ENCODE data around the gene CCDC178.

Gene CCDC178

DNA sequence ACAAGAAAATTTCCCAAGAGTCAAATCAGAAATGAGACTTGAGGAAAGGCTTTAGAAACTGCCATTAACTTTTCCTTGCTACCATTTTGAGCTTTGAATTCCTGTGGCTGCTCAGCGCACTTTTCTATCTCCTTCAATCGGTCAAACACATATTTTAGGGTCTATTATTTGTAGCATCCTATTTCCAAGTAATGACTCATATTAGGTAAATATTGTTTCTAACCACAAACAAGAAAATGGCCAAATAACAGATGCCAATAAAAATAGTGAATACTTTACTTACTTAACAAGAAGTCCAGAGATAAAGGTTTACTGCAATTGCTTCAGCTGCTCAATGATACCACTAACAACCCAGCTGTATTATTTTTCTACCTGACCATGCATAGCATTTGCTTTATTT, 29.7 kb upstream of the CCDC178 start:
- Histone ChIP-seq H2AFZ (ENCODE audit: low read length) (no peak overlapping the region), H3K4me1 (ENCODE audit: insufficient read depth, low read length, severe bottlenecking) (no peaks in the 10 kb centered on the region), H3K9ac (ENCODE audit: low read length) (no peak overlapping the region), H3K9me3 (ENCODE audit: low read length) (no peaks in the 10 kb centered on the region), H3K4me2 (ENCODE audit: low read length) (no peak overlapping the region), H3K27ac (ENCODE audit: low read depth, low read length, poor library complexity, severe bottlenecking) (no peak overlapping the region), H3K36me3 (ENCODE audit: insufficient read depth, low read length) (no peaks in the 10 kb centered on the region), H3K27me3 (ENCODE audit: insufficient read depth, low read length) (no peaks in the 10 kb centered on the region), H3K9me2 (ENCODE audit: low read depth, low read length) (no peaks in the 10 kb centered on the region), H3K79me2 (ENCODE audit: insufficient read depth, low read length) (no peaks in the 10 kb centered on the region), H4K20me1 (ENCODE audit: insufficient read depth, low read length) (no peaks in the 10 kb centered on the region), H3K4me3 (ENCODE audit: low read depth, low read length, poor library complexity, severe bottlenecking) (no peak overlapping the region), H3F3A (ENCODE audit: insufficient read depth, low read length) (no peaks in the 10 kb centered on the region)
- TF ChIP-seq, protein P1, sequence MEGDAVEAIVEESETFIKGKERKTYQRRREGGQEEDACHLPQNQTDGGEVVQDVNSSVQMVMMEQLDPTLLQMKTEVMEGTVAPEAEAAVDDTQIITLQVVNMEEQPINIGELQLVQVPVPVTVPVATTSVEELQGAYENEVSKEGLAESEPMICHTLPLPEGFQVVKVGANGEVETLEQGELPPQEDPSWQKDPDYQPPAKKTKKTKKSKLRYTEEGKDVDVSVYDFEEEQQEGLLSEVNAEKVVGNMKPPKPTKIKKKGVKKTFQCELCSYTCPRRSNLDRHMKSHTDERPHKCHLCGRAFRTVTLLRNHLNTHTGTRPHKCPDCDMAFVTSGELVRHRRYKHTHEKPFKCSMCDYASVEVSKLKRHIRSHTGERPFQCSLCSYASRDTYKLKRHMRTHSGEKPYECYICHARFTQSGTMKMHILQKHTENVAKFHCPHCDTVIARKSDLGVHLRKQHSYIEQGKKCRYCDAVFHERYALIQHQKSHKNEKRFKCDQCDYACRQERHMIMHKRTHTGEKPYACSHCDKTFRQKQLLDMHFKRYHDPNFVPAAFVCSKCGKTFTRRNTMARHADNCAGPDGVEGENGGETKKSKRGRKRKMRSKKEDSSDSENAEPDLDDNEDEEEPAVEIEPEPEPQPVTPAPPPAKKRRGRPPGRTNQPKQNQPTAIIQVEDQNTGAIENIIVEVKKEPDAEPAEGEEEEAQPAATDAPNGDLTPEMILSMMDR (IDR thresholded peaks at IDR 0.05; ENCODE audit: low read length), result no peak
- TF ChIP-seq EZH2 (IDR thresholded peaks at IDR 0.05; ENCODE audit: borderline replicate concordance, low read length), result no peak

DNA sequence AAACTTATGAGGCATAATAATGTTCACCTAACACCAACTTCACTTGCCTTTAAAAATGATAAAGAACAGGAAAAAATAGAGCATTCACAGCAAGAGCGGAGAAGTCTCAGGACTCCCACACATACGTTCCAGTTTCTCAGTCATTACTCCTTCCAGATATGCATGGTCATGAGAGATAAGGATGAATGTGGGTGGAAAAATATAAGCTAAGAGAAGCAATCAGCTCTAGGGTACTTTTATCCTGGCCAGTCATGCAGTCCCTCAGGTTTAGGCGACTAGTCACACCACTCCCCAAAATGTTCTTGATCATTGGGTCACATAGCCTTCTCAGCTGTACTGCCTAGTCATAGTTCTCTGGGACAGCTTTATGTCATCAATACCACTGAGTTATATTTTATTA, 29.2 kb upstream of the CCDC178 start:
- TF ChIP-seq, protein P1 (IDR thresholded peaks at IDR 0.05; ENCODE audit: low read length), result no peak
- no peak for TF ChIP-seq EZH2 (IDR thresholded peaks at IDR 0.05; ENCODE audit: borderline replicate concordance, low read length)
- no peaks in the 10 kb centered on the region for H3K36me3 ChIP-seq (ENCODE audit: insufficient read depth, low read length)
- H4K20me1 ChIP-seq (ENCODE audit: insufficient read depth, low read length), result no peaks in the 10 kb centered on the region
- no peak overlapping the region for H2AFZ ChIP-seq (ENCODE audit: low read length)
- no peak overlapping the region for H3K4me2 ChIP-seq (ENCODE audit: low read length)
- H3K9me2 ChIP-seq (ENCODE audit: low read depth, low read length), result no peaks in the 10 kb centered on the region
- H3K79me2 ChIP-seq (ENCODE audit: insufficient read depth, low read length), result no peaks in the 10 kb centered on the region
- no peak overlapping the region for H3K9ac ChIP-seq (ENCODE audit: low read length)
- no peaks in the 10 kb centered on the region for H3K9me3 ChIP-seq (ENCODE audit: low read length)
- H3K4me1 ChIP-seq (ENCODE audit: insufficient read depth, low read length, severe bottlenecking), result no peaks in the 10 kb centered on the region
- no peak overlapping the region for H3K27ac ChIP-seq (ENCODE audit: low read depth, low read length, poor library complexity, severe bottlenecking)
- no peaks in the 10 kb centered on the region for H3F3A ChIP-seq (ENCODE audit: insufficient read depth, low read length)
- H3K4me3 ChIP-seq (ENCODE audit: low read depth, low read length, poor library complexity, severe bottlenecking), result no peak overlapping the region
- H3K27me3 ChIP-seq (ENCODE audit: insufficient read depth, low read length), result no peaks in the 10 kb centered on the region

DNA sequence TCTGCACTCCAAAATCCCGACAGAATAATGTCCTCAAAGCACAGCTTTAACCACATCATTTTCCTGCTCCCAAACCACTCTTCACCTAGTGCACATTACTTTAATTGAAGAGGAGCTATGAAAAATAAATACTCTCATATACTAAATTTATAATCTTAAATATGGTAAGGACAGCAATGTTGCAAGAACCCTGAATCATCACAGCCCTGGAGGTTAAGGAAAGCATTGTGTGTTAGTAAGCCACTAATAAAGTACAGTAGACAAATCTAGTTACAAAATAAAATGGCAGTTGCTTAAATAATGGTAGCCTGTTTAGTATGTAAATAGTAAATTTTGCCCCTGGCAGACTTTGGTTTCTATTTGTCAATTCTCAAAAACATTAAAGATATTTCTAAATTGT, 27.0 kb upstream of the CCDC178 start:
- H2AFZ ChIP-seq (ENCODE audit: low read length), result no peak overlapping the region
- no peaks in the 10 kb centered on the region for H3K79me2 ChIP-seq (ENCODE audit: insufficient read depth, low read length)
- H3K9ac ChIP-seq (ENCODE audit: low read length), result no peak overlapping the region
- no peak overlapping the region for H3K27ac ChIP-seq (ENCODE audit: low read depth, low read length, poor library complexity, severe bottlenecking)
- H3K27me3 ChIP-seq (ENCODE audit: insufficient read depth, low read length), result no peaks in the 10 kb centered on the region
- no peak overlapping the region for H3K4me3 ChIP-seq (ENCODE audit: low read depth, low read length, poor library complexity, severe bottlenecking)
- no peaks in the 10 kb centered on the region for H3K9me2 ChIP-seq (ENCODE audit: low read depth, low read length)
- TF ChIP-seq, protein P1 (IDR thresholded peaks at IDR 0.05; ENCODE audit: low read length), result no peak
- no peaks in the 10 kb centered on the region for H3F3A ChIP-seq (ENCODE audit: insufficient read depth, low read length)
- no peaks in the 10 kb centered on the region for H4K20me1 ChIP-seq (ENCODE audit: insufficient read depth, low read length)
- H3K4me1 ChIP-seq (ENCODE audit: insufficient read depth, low read length, severe bottlenecking), result no peaks in the 10 kb centered on the region
- no peaks in the 10 kb centered on the region for H3K36me3 ChIP-seq (ENCODE audit: insufficient read depth, low read length)
- H3K4me2 ChIP-seq (ENCODE audit: low read length), result no peak overlapping the region
- no peaks in the 10 kb centered on the region for H3K9me3 ChIP-seq (ENCODE audit: low read length)
